Skeletal muscle satellite cell (primary cell): ENCODE results near the gene DIDO1.

Experiments
- H3K27me3 ChIP-seq: 2 replicates; pipeline ENCODE4 v1.7.0; 2013; ENCODE audit warnings: low read length; ENCODE audit not compliant: control insufficient read depth, insufficient read depth
- H3K36me3 ChIP-seq: 2 replicates; pipeline ENCODE4 v1.7.0; 2013; ENCODE audit warnings: mild to moderate bottlenecking, control low read depth, low read length; ENCODE audit not compliant: insufficient read depth
- H3K4me1 ChIP-seq: 2 replicates; pipeline ENCODE4 v1.7.0; 2013; ENCODE audit warnings: low read length; ENCODE audit not compliant: control insufficient read depth, insufficient read depth
- H3K4me2 ChIP-seq: 2 replicates; pipeline ENCODE4 v1.7.0; 2013; ENCODE audit warnings: mild to moderate bottlenecking, low read length
- H3K4me3 ChIP-seq: 2 replicates; pipeline ENCODE4 v1.7.0; 2013; ENCODE audit warnings: low read length
- H3K9ac ChIP-seq: 2 replicates; pipeline ENCODE4 v1.7.0; 2013; ENCODE audit warnings: mild to moderate bottlenecking, low read depth, low read length, moderate library complexity
- H3K9me3 ChIP-seq: replicated peaks from 2 replicates; pipeline ENCODE4 v1.7.0; 2013; ENCODE audit warnings: mild to moderate bottlenecking, control low read depth, low read length

Gene DIDO1

GRCh38 chr20:62882426-62882825, 43.9 kb downstream of the DIDO1 start:
- Histone ChIP-seq H3K4me1 (peaks cover 8% of the 10 kb centered on the region), H3K27me3 (no peaks in the 10 kb centered on the region), H3K4me2 (no peak overlapping the region), H3K9me3 (no peaks in the 10 kb centered on the region), H3K9ac (no peak overlapping the region), H3K4me3 (no peak overlapping the region), H3K36me3 (peaks cover 29% of the 10 kb centered on the region)

- H3K36me3 ChIP-seq, result peaks cover 24% of the 10 kb centered on the region
- no peaks in the 10 kb centered on the region for H3K27me3 ChIP-seq
- no peaks in the 10 kb centered on the region for H3K9me3 ChIP-seq
- no peak overlapping the region for H3K4me3 ChIP-seq
- H3K9ac ChIP-seq, result no peak overlapping the region
- H3K4me1 ChIP-seq, result peaks cover 2% of the 10 kb centered on the region
- H3K4me2 ChIP-seq, result no peak overlapping the region
These were observed 44.5 kb downstream of the DIDO1 start for GRCh38 chr20:62881662-62882395.

GRCh38 chr20:62880935-62881661, 45.2 kb downstream of the DIDO1 start:
- no peak overlapping the region for H3K4me3 ChIP-seq

GRCh38 chr20:62880147-62880934, 46.0 kb downstream of the DIDO1 start:
- Histone ChIP-seq H3K36me3 (peaks cover 13% of the 10 kb centered on the region), H3K4me2 (no peak overlapping the region), H3K27me3 (no peaks in the 10 kb centered on the region), H3K9ac (no peak overlapping the region), H3K9me3 (no peaks in the 10 kb centered on the region), H3K4me1 (peaks cover 8% of the 10 kb centered on the region), H3K4me3 (no peak overlapping the region)

More at GRCh38 chr20:62880935-62881661, 45.2 kb downstream of the DIDO1 start:
- no peak overlapping the region for H3K4me2 ChIP-seq
- no peaks in the 10 kb centered on the region for H3K9me3 ChIP-seq
- peaks cover 2% of the 10 kb centered on the region for H3K4me1 ChIP-seq
- H3K27me3 ChIP-seq, result no peaks in the 10 kb centered on the region
- peaks cover 19% of the 10 kb centered on the region for H3K36me3 ChIP-seq
- H3K9ac ChIP-seq, result no peak overlapping the region

GRCh38 chr20:62879275-62880146, 46.8 kb downstream of the DIDO1 start:
- Histone ChIP-seq H3K36me3 (peaks cover 13% of the 10 kb centered on the region), H3K9me3 (no peaks in the 10 kb centered on the region), H3K4me3 (no peak overlapping the region), H3K4me1 (peaks cover 8% of the 10 kb centered on the region), H3K4me2 (no peak overlapping the region), H3K9ac (no peak overlapping the region), H3K27me3 (no peaks in the 10 kb centered on the region)

- Histone ChIP-seq H3K9ac (no peak overlapping the region), H3K4me2 (no peak overlapping the region), H3K9me3 (no peaks in the 10 kb centered on the region), H3K4me1 (peaks cover 11% of the 10 kb centered on the region), H3K4me3 (no peak overlapping the region), H3K27me3 (no peaks in the 10 kb centered on the region), H3K36me3 (peaks cover 13% of the 10 kb centered on the region)
These were observed 47.9 kb downstream of the DIDO1 start for GRCh38 chr20:62878244-62879038.

- H3K36me3 ChIP-seq, result peaks cover 13% of the 10 kb centered on the region
- H3K4me3 ChIP-seq, result no peak overlapping the region
- H3K9me3 ChIP-seq, result no peaks in the 10 kb centered on the region
- no peak overlapping the region for H3K4me2 ChIP-seq
- H3K9ac ChIP-seq, result no peak overlapping the region
- peaks cover 11% of the 10 kb centered on the region for H3K4me1 ChIP-seq
- H3K27me3 ChIP-seq, result no peaks in the 10 kb centered on the region
These were observed 49.1 kb downstream of the DIDO1 start for GRCh38 chr20:62876902-62877816.

- H3K9me3 ChIP-seq, result no peaks in the 10 kb centered on the region
- H3K4me3 ChIP-seq, result no peak overlapping the region
- H3K9ac ChIP-seq, result no peak overlapping the region
- H3K36me3 ChIP-seq, result peaks cover 10% of the 10 kb centered on the region
- no peaks in the 10 kb centered on the region for H3K27me3 ChIP-seq
- H3K4me2 ChIP-seq, result no peak overlapping the region
- peaks cover 11% of the 10 kb centered on the region for H3K4me1 ChIP-seq
These were observed 49.8 kb downstream of the DIDO1 start for GRCh38 chr20:62876501-62876901.

- peaks cover 11% of the 10 kb centered on the region for H3K4me1 ChIP-seq
- H3K36me3 ChIP-seq, result peaks cover 8% of the 10 kb centered on the region
- H3K4me2 ChIP-seq, result peak overlapping the region; percentile 50
- H3K9ac ChIP-seq, result peak overlapping the region; percentile 66
- H3K4me3 ChIP-seq, result no peak overlapping the region
- H3K9me3 ChIP-seq, result no peaks in the 10 kb centered on the region
- no peaks in the 10 kb centered on the region for H3K27me3 ChIP-seq
These were observed 50.6 kb downstream of the DIDO1 start for GRCh38 chr20:62875419-62876361.
